IMR-90 (cell line): ENCODE data around the gene FCN1. TPM values are rescaled to one million over a fixed set of nuclear protein-coding genes. Genes with fewer than 3 reads are reported as not detected.

ENCODE experiments used
- ATAC-seq: fragments of 200-7000 bp; cut with Tn5 transposase; 2 replicates; pipeline ENCODE4 v1.9.1; 2020; ENCODE audit warnings: low read depth, mild to moderate bottlenecking, moderate library complexity
- BruUV-seq: library from RNA; stranded (reverse); fragments of 400-500 nt; replicated peaks from 2 replicates; lab custom pipeline; 2021; lab: Mats Ljungman, UMichigan
- CTCF ChIA-PET: fragments of 300-600 bp; formaldehyde crosslinking; extraction: SDS; loops from one replicate; lab custom pipeline; 2021; ENCODE audit warnings: antibody characterized with exemption; lab: Yijun Ruan, JAX
- POLR2A ChIA-PET: fragments of 300-600 bp; sonication (Branson Sonifier 250); formaldehyde crosslinking; loops from one replicate; lab custom pipeline; 2022; ENCODE audit warnings: antibody characterized with exemption; ENCODE audit not compliant: unreplicated experiment; lab: Charles Lee
- DNase-seq: peaks from one replicate; pipeline ENCODE4 v3.0.0; 2013
- H2AFZ ChIP-seq: replicated peaks from 2 replicates; pipeline ENCODE3; 2013; ENCODE audit warnings: low read length, mild to moderate bottlenecking; ENCODE audit not compliant: poor library complexity
- H2AK5ac ChIP-seq: 2 replicates; pipeline ENCODE4 v1.6.1; 2013; ENCODE audit warnings: low read depth, low read length, inconsistent platforms
- H2AK9ac ChIP-seq: replicated peaks from 2 replicates; pipeline ENCODE3; 2013; ENCODE audit warnings: mild to moderate bottlenecking, low read depth, low read length, moderate library complexity; ENCODE audit not compliant: poor library complexity
- H2BK120ac ChIP-seq: 2 replicates; pipeline ENCODE4 v1.6.1; 2013; ENCODE audit warnings: low read depth, low read length, inconsistent platforms
- H2BK15ac ChIP-seq: 3 replicates; pipeline ENCODE4 v1.6.1; 2013; ENCODE audit warnings: low read depth, low read length, inconsistent platforms
- H2BK20ac ChIP-seq: 2 replicates; pipeline ENCODE4 v1.6.1; 2013; ENCODE audit warnings: low read depth, mild to moderate bottlenecking, inconsistent platforms, low read length, moderate library complexity
- H2BK5ac ChIP-seq: 2 replicates; pipeline ENCODE4 v1.6.1; 2013; ENCODE audit warnings: mild to moderate bottlenecking, low read depth, low read length, inconsistent platforms; ENCODE audit not compliant: poor library complexity, severe bottlenecking
- H3K14ac ChIP-seq: replicated peaks from 2 replicates; pipeline ENCODE4 v1.6.1; 2013; ENCODE audit warnings: low read depth, low read length, inconsistent platforms
- H3K18ac ChIP-seq: 2 replicates; pipeline ENCODE4 v1.6.1; 2013; ENCODE audit warnings: low read depth, low read length, control low read depth
- H3K23ac ChIP-seq: 2 replicates; pipeline ENCODE4 v1.6.1; 2013; ENCODE audit warnings: low read depth, low read length, inconsistent platforms
- H3K27ac ChIP-seq: 2 replicates; pipeline ENCODE4 v1.5.1; 2013; ENCODE audit warnings: mild to moderate bottlenecking, control low read depth, low read length; ENCODE audit not compliant: insufficient read depth
- H3K27me3 ChIP-seq: 2 replicates; pipeline ENCODE4 v1.6.1; 2013; ENCODE audit warnings: low read length; ENCODE audit not compliant: control insufficient read depth, insufficient read depth
- H3K36me3 ChIP-seq: 2 replicates; pipeline ENCODE4 v1.6.1; 2013; ENCODE audit warnings: low read length, mixed read lengths; ENCODE audit not compliant: control insufficient read depth, insufficient read depth
- H3K4ac ChIP-seq: 2 replicates; pipeline ENCODE4 v1.6.1; 2013; ENCODE audit warnings: low read depth, low read length, inconsistent platforms
- H3K4me1 ChIP-seq: 2 replicates; pipeline ENCODE4 v1.6.1; 2013; ENCODE audit warnings: low read length, mixed read lengths; ENCODE audit not compliant: control insufficient read depth, insufficient read depth
- H3K4me2 ChIP-seq: 2 replicates; pipeline ENCODE4 v1.6.1; 2013; ENCODE audit warnings: low read depth, mild to moderate bottlenecking, control low read depth, low read length, moderate library complexity
- H3K4me3 ChIP-seq: 2 replicates; pipeline ENCODE4 v1.5.1; 2013; ENCODE audit warnings: low read depth, mild to moderate bottlenecking, control low read depth, low read length, moderate library complexity; ENCODE audit not compliant: insufficient read depth
- H3K56ac ChIP-seq: 2 replicates; pipeline ENCODE4 v1.6.1; 2013; ENCODE audit warnings: low read length, inconsistent platforms; ENCODE audit not compliant: insufficient read depth; ENCODE audit errors: extremely low read depth
- H3K79me1 ChIP-seq, 2 experiments: 2 replicates each; pipeline ENCODE4 v1.6.1; 2013; ENCODE audit warnings: low read length in 2 of 2, inconsistent platforms in 1 of 2, low read depth in 1 of 2
- H3K9ac ChIP-seq: 2 replicates; pipeline ENCODE4 v1.6.1; 2013; ENCODE audit warnings: low read depth, low read length, control low read depth
- H3K9me1 ChIP-seq: 2 replicates; pipeline ENCODE4 v1.6.1; 2013; ENCODE audit warnings: low read length, inconsistent platforms; ENCODE audit not compliant: insufficient read depth
- H3K9me3 ChIP-seq: 2 replicates; pipeline ENCODE4 v1.6.1; 2013; ENCODE audit warnings: low read length; ENCODE audit not compliant: control insufficient read depth, insufficient read depth
- H4K20me1 ChIP-seq: 2 replicates; pipeline ENCODE4 v1.6.1; 2013; ENCODE audit warnings: low read length, inconsistent platforms; ENCODE audit not compliant: insufficient read depth
- H4K5ac ChIP-seq: 2 replicates; pipeline ENCODE4 v1.6.1; 2013; ENCODE audit warnings: mild to moderate bottlenecking, low read depth, low read length, control low read depth
- H4K8ac ChIP-seq, 2 experiments: 2 replicates each; pipeline ENCODE4 v1.6.1; 2013; ENCODE audit warnings: low read depth in 2 of 2, low read length in 2 of 2, control low read depth in 1 of 2, inconsistent platforms in 1 of 2
- H4K91ac ChIP-seq: 2 replicates; pipeline ENCODE4 v1.6.1; 2013; ENCODE audit warnings: low read depth, low read length, inconsistent platforms; ENCODE audit not compliant: insufficient read depth
- BHLHE40 ChIP-seq: fragments of 150-350 bp; IDR thresholded peaks from 2 replicates; pipeline ENCODE4 v1.6.1; 2016; ENCODE audit warnings: mild to moderate bottlenecking, low read depth, low read length
- CEBPB ChIP-seq: IDR thresholded peaks from 2 replicates; pipeline ENCODE4 v1.6.1; 2012; ENCODE audit warnings: low read depth, low read length, improper control_type of control experiment
- WGBS, 2 experiments: methylation state at CpG; one replicate each; pipeline versions ENCODE4 v1.1.5 to v1.1.7; 2013; ENCODE audit warnings: missing lambda C conversion rate in 2 of 2; ENCODE audit not compliant: insufficient read length in 1 of 2; ENCODE audit errors: extremely low coverage in 2 of 2; 5-methylcytosine and 5-hydroxymethylcytosine counted together
- dilution Hi-C: fragments of 300-500 bp; cut with HindIII; formaldehyde crosslinking; loops from one replicate; pipeline ENCODE4 v1.14.3; 2018; ENCODE audit warnings: low sequenced_read_pairs; ENCODE audit not compliant: unreplicated experiment
- in situ Hi-C: fragments of 300-500 bp; cut with MboI; formaldehyde crosslinking; loops from 3 replicates; pipeline ENCODE4 v1.14.3; 2019; ENCODE audit warnings: low sequenced_read_pairs, inconsistent platforms, mixed read lengths
- intact Hi-C: fragments of 100-400 bp; cut with micrococcal nuclease; formaldehyde crosslinking; loops from 2 replicates; pipeline ENCODE4 v1.10.0; 2022
- polyA plus RNA-seq, 3 experiments: library from polyadenylated mRNA; depleted of rRNA; stranded (reverse); fragments of >200 nt; gene quantifications; 2 replicates each; pipeline ENCODE4 v1.2.3, GENCODE V29; 2012; ENCODE audit warnings: low replicate concordance in 1 of 3
- total RNA-seq: library from RNA; depleted of rRNA; stranded (reverse); fragments of >200 nt; gene quantifications from 2 replicates; pipeline ENCODE4 v1.2.3, GENCODE V29; 2012
- TF ChIP-seq, protein P1 (sequence below): fragments of 150-350 bp; IDR thresholded peaks from 2 replicates; pipeline ENCODE4 v1.6.1; 2017; ENCODE audit warnings: mild to moderate bottlenecking, antibody characterized with exemption, low read length, low read depth

FCN1 gene
- total and polyA plus RNA-seq, 2 of the 4 experiments (the other 2 are of a cell fraction), result not detected

- intact Hi-C loops (no loop called here), in situ Hi-C loops (no loop called here), dilution Hi-C loops (no loop called here)
- no peak overlapping the region for H2BK120ac ChIP-seq
- no peak overlapping the region for H3K4ac ChIP-seq
- BruUV-seq, result no TSS peak
- H2AK5ac ChIP-seq, result no peak overlapping the region
- H2BK15ac ChIP-seq, result no peak overlapping the region
- no peak overlapping the region for H3K14ac ChIP-seq
- TF ChIP-seq, protein P1, sequence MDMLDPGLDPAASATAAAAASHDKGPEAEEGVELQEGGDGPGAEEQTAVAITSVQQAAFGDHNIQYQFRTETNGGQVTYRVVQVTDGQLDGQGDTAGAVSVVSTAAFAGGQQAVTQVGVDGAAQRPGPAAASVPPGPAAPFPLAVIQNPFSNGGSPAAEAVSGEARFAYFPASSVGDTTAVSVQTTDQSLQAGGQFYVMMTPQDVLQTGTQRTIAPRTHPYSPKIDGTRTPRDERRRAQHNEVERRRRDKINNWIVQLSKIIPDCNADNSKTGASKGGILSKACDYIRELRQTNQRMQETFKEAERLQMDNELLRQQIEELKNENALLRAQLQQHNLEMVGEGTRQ, result no peak
- TF ChIP-seq BHLHE40 (no peak), CEBPB (no peak)
- ChIA-PET POLR2A (no interaction called here), CTCF (interaction anchor here (0.8 kb wide), 1 partner anchor 11 kb away, joined by 3 read pairs; no protein-coding TSS in a partner anchor)
- H3K27me3 ChIP-seq, result peaks cover 43% of the 10 kb centered on the region
- DNase-seq (no peak), ATAC-seq (no peak)
- no peaks in the 10 kb centered on the region for H3K79me1 ChIP-seq
- H3K4me1 ChIP-seq, result no peaks in the 10 kb centered on the region
- H3K9me3 ChIP-seq, result no peaks in the 10 kb centered on the region
- H2BK20ac ChIP-seq, result no peak overlapping the region
- H2AFZ ChIP-seq, result no peak overlapping the region
- no peak overlapping the region for H3K56ac ChIP-seq
- H3K18ac ChIP-seq, result no peak overlapping the region
- no peak overlapping the region for H3K4me2 ChIP-seq
- H3K27ac ChIP-seq, result no peak overlapping the region
- no peak overlapping the region for H3K9ac ChIP-seq
- no CpG with 5 or more reads among the region's 4 CpGs for WGBS, 2 experiments
- no peaks in the 10 kb centered on the region for H3K9me1 ChIP-seq
- H2BK5ac ChIP-seq, result no peak overlapping the region
- no peaks in the 10 kb centered on the region for H3K36me3 ChIP-seq
- no peak overlapping the region for H4K8ac ChIP-seq
- no peak overlapping the region for H3K23ac ChIP-seq
- H4K20me1 ChIP-seq, result no peaks in the 10 kb centered on the region
- no peak overlapping the region for H2AK9ac ChIP-seq
- H4K91ac ChIP-seq, result no peak overlapping the region
- no peak overlapping the region for H4K5ac ChIP-seq
- H3K4me3 ChIP-seq, result no peak overlapping the region
Observed at GRCh38 chr9:134877541-134877940, 40.2 kb downstream of the FCN1 start.
